Stimulated activated CD4-positive, alpha-beta T cell treated with anti-CD3 and anti-CD28 coated beads, Interleukin-12 subunit alpha, Interleukin-12 subunit beta, amount 100 ng/mL, for 4 hours (primary cell): ENCODE results near the gene SHROOM4.

Experiments
- DNase-seq: peaks from one replicate; pipeline ENCODE4 v3.0.0-alpha.2; 2020

The SHROOM4 gene

GRCh38 chrX:50609796-50610195 lies 204.2 kb downstream of the SHROOM4 start:
- DNase-seq, result no peak

GRCh38 chrX:50606300-50606950 lies 207.6 kb downstream of the SHROOM4 start:
- DNase-seq, result no peak

GRCh38 chrX:50596056-50596455 lies 217.9 kb downstream of the SHROOM4 start:
- no peak for DNase-seq

GRCh38 chrX:50594788-50595187 lies 219.2 kb downstream of the SHROOM4 start:
- DNase-seq, result no peak

GRCh38 chrX:50586980-50587379 lies 227.0 kb downstream of the SHROOM4 start:
- no peak for DNase-seq

- DNase-seq, result no peak
Observed at GRCh38 chrX:50586407-50586806, 227.6 kb downstream of the SHROOM4 start.

- no peak for DNase-seq
Observed at GRCh38 chrX:50581405-50581804, 232.6 kb downstream of the SHROOM4 start.

- no peak for DNase-seq
Observed at GRCh38 chrX:50579955-50580354, 234.0 kb downstream of the SHROOM4 start.

- DNase-seq, result no peak
Observed at GRCh38 chrX:50577326-50577725, 236.7 kb downstream of the SHROOM4 start.

- no peak for DNase-seq
Observed at GRCh38 chrX:50567636-50568035, 246.4 kb downstream of the SHROOM4 start.

- no peak for DNase-seq
Observed at GRCh38 chrX:50565718-50566117, 248.3 kb downstream of the SHROOM4 start.
